ENCODE data around the gene GLRA1. TPM values are rescaled to one million over a fixed set of nuclear protein-coding genes. Genes with fewer than 3 reads are reported as not detected.

Gene GLRA1
- total and polyA plus RNA-seq, 2 of the 4 experiments (the other 2 are of a cell fraction): not detected

DNA sequence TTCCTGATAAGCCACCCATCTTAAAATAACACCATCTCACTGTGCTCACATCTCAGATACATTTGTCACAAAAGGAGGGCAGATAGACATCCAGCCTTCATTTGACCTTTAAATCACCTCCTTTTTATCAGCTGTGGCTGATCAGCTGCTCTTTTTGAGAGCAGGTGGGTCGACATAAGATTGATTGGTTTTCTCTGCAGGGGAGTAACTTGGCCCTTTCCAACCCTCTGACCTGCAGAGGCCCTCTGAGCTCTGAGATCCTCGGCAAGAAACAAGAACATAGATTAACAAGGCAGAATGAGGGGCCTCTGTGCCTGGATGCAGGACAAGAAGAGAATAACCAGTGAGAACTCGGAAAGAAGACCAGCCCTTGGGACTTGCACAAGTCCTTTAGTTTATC is 33.5 kb upstream of the GLRA1 start:
- Histone ChIP-seq H2BK5ac (ENCODE audit: low read depth, low read length, poor library complexity, severe bottlenecking) (no peak overlapping the region), H3K36me3 (ENCODE audit: control insufficient read depth, insufficient read depth, low read length) (no peaks in the 10 kb centered on the region), H3K18ac (ENCODE audit: low read depth, low read length) (no peak overlapping the region), H3K4me2 (ENCODE audit: low read depth, low read length) (no peak overlapping the region), H4K91ac (ENCODE audit: insufficient read depth, low read depth, low read length) (no peak overlapping the region), H4K20me1 (ENCODE audit: insufficient read depth, low read length) (no peaks in the 10 kb centered on the region), H4K8ac (ENCODE audit: low read depth in 2 of 2, low read length in 2 of 2) (no peak overlapping the region), H4K5ac (ENCODE audit: low read depth, low read length) (no peak overlapping the region), H2BK20ac (ENCODE audit: low read depth, low read length) (no peak overlapping the region), H2BK15ac (ENCODE audit: low read depth, low read length) (no peak overlapping the region), H3K9ac (ENCODE audit: low read depth, low read length) (no peak overlapping the region), H3K9me1 (ENCODE audit: insufficient read depth, low read length) (no peaks in the 10 kb centered on the region), H3K27me3 (ENCODE audit: control insufficient read depth, insufficient read depth, low read length) (no peaks in the 10 kb centered on the region), H3K9me3 (ENCODE audit: control insufficient read depth, insufficient read depth, low read length) (no peaks in the 10 kb centered on the region), H3K56ac (ENCODE audit: extremely low read depth, insufficient read depth, low read length) (no peak overlapping the region), H2AK9ac (replicated peaks; ENCODE audit: low read depth, low read length, poor library complexity) (no peak overlapping the region), H3K27ac (ENCODE audit: insufficient read depth, low read length) (no peak overlapping the region), H2AFZ (replicated peaks; ENCODE audit: low read length, poor library complexity) (no peak overlapping the region), H3K79me1 (ENCODE audit: low read depth in 1 of 2, low read length in 2 of 2) (no peaks in the 10 kb centered on the region), H2BK120ac (ENCODE audit: low read depth, low read length) (no peak overlapping the region), H3K4me1 (ENCODE audit: control insufficient read depth, insufficient read depth, low read length) (no peaks in the 10 kb centered on the region), H3K14ac (replicated peaks; ENCODE audit: low read depth, low read length) (no peak overlapping the region), H3K4ac (ENCODE audit: low read depth, low read length) (no peak overlapping the region), H2AK5ac (ENCODE audit: low read depth, low read length) (no peak overlapping the region), H3K23ac (ENCODE audit: low read depth, low read length) (no peak overlapping the region), H3K4me3 (ENCODE audit: insufficient read depth, low read depth, low read length) (no peak overlapping the region)
- ChIA-PET POLR2A (ENCODE audit: unreplicated experiment) (no interaction called here), CTCF (no interaction called here)
- ATAC-seq (ENCODE audit: low read depth) (no peak), DNase-seq (no peak)
- dilution Hi-C loops (cut with HindIII; ENCODE audit: low sequenced_read_pairs, unreplicated experiment): no loop called here
- WGBS, 2 experiments (ENCODE audit: extremely low coverage in 2 of 2, insufficient read length in 1 of 2): 0% methylated on average over 1 of the region's 3 CpGs; no CpG with 5 or more reads in 1 of the 2 experiments
- TF ChIP-seq MXI1 (IDR thresholded peaks at IDR 0.05; ENCODE audit: borderline replicate concordance, low read depth, low read length) (no peak), RFX5 (IDR thresholded peaks at IDR 0.05; ENCODE audit: low read depth, low read length) (no peak), MAZ (IDR thresholded peaks at IDR 0.05; ENCODE audit: borderline replicate concordance, low read depth, low read length) (no peak), BHLHE40 (IDR thresholded peaks at IDR 0.05; ENCODE audit: low read depth, low read length) (no peak), CEBPB (IDR thresholded peaks at IDR 0.05; ENCODE audit: low read depth, low read length) (no peak), MAFK (IDR thresholded peaks at IDR 0.05; ENCODE audit: low read depth, low read length) (no peak), SMC3 (IDR thresholded peaks at IDR 0.05; ENCODE audit: low read depth, low read length) (no peak), FOS (IDR thresholded peaks at IDR 0.05; ENCODE audit: low read depth, low read length) (no peak)
- TF ChIP-seq, protein P1, sequence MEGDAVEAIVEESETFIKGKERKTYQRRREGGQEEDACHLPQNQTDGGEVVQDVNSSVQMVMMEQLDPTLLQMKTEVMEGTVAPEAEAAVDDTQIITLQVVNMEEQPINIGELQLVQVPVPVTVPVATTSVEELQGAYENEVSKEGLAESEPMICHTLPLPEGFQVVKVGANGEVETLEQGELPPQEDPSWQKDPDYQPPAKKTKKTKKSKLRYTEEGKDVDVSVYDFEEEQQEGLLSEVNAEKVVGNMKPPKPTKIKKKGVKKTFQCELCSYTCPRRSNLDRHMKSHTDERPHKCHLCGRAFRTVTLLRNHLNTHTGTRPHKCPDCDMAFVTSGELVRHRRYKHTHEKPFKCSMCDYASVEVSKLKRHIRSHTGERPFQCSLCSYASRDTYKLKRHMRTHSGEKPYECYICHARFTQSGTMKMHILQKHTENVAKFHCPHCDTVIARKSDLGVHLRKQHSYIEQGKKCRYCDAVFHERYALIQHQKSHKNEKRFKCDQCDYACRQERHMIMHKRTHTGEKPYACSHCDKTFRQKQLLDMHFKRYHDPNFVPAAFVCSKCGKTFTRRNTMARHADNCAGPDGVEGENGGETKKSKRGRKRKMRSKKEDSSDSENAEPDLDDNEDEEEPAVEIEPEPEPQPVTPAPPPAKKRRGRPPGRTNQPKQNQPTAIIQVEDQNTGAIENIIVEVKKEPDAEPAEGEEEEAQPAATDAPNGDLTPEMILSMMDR (conservative IDR thresholded peaks at IDR 0.05; ENCODE audit: low read depth, low read length): no peak
- TF ChIP-seq, protein P2, sequence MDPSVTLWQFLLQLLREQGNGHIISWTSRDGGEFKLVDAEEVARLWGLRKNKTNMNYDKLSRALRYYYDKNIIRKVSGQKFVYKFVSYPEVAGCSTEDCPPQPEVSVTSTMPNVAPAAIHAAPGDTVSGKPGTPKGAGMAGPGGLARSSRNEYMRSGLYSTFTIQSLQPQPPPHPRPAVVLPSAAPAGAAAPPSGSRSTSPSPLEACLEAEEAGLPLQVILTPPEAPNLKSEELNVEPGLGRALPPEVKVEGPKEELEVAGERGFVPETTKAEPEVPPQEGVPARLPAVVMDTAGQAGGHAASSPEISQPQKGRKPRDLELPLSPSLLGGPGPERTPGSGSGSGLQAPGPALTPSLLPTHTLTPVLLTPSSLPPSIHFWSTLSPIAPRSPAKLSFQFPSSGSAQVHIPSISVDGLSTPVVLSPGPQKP (IDR thresholded peaks at IDR 0.05; ENCODE audit: borderline replicate concordance, low read depth, low read length): no peak
- TF ChIP-seq, protein P3, sequence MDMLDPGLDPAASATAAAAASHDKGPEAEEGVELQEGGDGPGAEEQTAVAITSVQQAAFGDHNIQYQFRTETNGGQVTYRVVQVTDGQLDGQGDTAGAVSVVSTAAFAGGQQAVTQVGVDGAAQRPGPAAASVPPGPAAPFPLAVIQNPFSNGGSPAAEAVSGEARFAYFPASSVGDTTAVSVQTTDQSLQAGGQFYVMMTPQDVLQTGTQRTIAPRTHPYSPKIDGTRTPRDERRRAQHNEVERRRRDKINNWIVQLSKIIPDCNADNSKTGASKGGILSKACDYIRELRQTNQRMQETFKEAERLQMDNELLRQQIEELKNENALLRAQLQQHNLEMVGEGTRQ (IDR thresholded peaks at IDR 0.05; ENCODE audit: low read depth, low read length): no peak
- intact Hi-C loops (cut with micrococcal nuclease): no loop called here
- in situ Hi-C loops (cut with MboI; ENCODE audit: low sequenced_read_pairs): no loop called here
- no TSS peak for BruUV-seq (replicated peaks)
